Measurements from ENCODE around the gene FMOD. TPM values are rescaled to one million over a fixed set of nuclear protein-coding genes. Genes with fewer than 3 reads are reported as not detected.

Gene FMOD
- total RNA-seq, 1 donor from 2014 or later, result 28.9 TPM

DNA sequence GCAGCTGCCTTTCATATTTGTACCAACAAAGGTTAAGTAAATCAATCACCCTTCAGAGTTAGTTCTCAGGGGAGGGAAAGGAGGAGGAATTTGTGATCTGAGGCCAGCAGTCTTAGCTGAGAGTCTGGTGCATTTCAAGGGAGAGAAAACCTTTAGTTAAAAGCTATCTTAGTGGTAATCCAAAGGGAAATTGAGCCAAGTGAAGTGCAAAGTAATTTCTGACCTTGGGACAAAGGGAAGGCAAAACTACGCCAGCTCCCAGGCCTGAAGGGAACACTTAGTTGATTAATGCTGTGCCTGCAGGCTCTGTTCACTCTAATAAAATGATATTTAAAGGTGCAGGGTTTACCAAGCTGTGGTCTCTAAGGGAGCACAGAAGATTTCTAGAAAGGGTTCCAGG lies 23.1 kb upstream of the FMOD start:
- Histone ChIP-seq H3K9me3 (no peaks in the 10 kb centered on the region), H3K4me3 (no peak overlapping the region), H3K4me1 (peaks cover 23% of the 10 kb centered on the region), H3K27ac (no peak overlapping the region), H3K27me3 (ENCODE audit: low read depth) (no peaks in the 10 kb centered on the region), H3K36me3 (no peaks in the 10 kb centered on the region)
- intact Hi-C loops (cut with DNase I), result no loop called here
- TF ChIP-seq, protein P1, sequence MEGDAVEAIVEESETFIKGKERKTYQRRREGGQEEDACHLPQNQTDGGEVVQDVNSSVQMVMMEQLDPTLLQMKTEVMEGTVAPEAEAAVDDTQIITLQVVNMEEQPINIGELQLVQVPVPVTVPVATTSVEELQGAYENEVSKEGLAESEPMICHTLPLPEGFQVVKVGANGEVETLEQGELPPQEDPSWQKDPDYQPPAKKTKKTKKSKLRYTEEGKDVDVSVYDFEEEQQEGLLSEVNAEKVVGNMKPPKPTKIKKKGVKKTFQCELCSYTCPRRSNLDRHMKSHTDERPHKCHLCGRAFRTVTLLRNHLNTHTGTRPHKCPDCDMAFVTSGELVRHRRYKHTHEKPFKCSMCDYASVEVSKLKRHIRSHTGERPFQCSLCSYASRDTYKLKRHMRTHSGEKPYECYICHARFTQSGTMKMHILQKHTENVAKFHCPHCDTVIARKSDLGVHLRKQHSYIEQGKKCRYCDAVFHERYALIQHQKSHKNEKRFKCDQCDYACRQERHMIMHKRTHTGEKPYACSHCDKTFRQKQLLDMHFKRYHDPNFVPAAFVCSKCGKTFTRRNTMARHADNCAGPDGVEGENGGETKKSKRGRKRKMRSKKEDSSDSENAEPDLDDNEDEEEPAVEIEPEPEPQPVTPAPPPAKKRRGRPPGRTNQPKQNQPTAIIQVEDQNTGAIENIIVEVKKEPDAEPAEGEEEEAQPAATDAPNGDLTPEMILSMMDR (IDR thresholded peaks at IDR 0.05), result no peak
- DNase-seq, result no peak
- ATAC-seq, result no peak

DNA sequence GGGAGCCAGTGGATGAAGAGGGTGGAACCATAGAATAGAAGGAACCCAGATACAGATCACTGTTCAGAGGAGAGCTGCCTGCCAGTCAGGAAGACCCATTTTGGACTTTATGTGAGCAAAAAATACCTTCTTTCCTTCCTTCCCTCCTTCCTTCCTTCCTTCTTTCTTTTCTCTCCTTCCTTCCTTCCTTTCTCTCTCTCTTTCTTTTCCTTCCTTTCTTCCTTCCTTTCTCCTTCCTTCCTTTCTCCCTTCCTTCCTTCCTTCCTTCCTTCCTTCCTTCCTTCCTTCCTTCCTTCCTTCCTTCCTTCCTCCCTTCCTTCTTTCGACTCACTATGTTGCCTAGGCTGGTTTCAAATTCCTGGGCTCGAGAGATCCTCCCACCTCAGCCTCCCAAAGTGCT lies 22.1 kb upstream of the FMOD start:
- Histone ChIP-seq H3K4me1 (peaks cover 28% of the 10 kb centered on the region), H3K27me3 (ENCODE audit: low read depth) (no peaks in the 10 kb centered on the region), H3K27ac (no peak overlapping the region), H3K4me3 (no peak overlapping the region), H3K9me3 (no peaks in the 10 kb centered on the region), H3K36me3 (no peaks in the 10 kb centered on the region)
- DNase-seq, result no peak
- ATAC-seq, result no peak
- intact Hi-C loops (cut with DNase I), result no loop called here
- TF ChIP-seq, protein P1 (IDR thresholded peaks at IDR 0.05), result no peak

DNA sequence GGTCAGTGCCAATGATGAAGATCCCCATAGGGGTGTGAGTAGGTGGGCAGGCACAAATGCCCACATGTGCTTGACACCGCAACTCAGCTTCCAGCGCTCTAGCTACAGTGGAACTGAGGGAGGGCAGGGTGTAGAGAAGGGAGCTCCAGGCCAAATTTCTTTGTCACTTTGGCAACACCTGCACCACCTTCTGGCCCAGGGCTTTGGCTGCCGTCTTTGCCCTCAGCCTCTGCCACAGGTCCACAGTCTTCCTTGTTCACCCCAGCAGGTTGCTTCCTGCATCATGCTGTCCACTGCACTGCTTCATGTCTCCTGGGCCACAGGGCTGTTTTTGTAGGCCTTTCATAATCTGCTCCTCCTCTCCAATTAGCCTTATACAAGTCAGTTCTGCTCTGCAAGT lies 20.4 kb upstream of the FMOD start:
- Histone ChIP-seq H3K27me3 (ENCODE audit: low read depth) (no peaks in the 10 kb centered on the region), H3K9me3 (no peaks in the 10 kb centered on the region), H3K4me3 (no peak overlapping the region), H3K36me3 (no peaks in the 10 kb centered on the region), H3K27ac (no peak overlapping the region), H3K4me1 (peaks cover 28% of the 10 kb centered on the region)
- TF ChIP-seq, protein P1 (IDR thresholded peaks at IDR 0.05), result no peak
- no peak for DNase-seq
- intact Hi-C loops (cut with DNase I), result no loop called here
- no peak for ATAC-seq

DNA sequence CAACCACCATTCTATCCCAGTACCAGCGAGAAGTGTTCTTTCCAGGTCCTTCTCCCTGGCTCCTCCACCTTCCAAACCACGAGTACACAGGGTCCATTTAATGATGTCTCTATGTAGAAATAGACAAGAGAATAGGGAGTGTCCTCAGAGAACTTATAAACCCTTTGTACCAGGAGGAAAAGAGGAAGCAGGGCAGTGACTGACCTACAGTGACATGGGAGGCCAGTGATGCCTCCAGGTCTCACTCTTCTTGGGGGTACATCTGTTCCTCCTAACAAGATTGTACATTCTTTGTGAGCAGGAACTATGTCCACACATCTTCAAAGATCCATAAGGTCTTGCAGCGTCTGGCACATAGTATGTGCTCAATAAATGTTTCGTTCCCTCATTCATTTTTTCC lies 18.7 kb upstream of the FMOD start:
- Histone ChIP-seq H3K9me3 (no peaks in the 10 kb centered on the region), H3K27ac (peak overlapping the region; percentile 33), H3K4me1 (peaks cover 22% of the 10 kb centered on the region), H3K4me3 (no peak overlapping the region), H3K36me3 (no peaks in the 10 kb centered on the region), H3K27me3 (ENCODE audit: low read depth) (no peaks in the 10 kb centered on the region)
- TF ChIP-seq, protein P1 (IDR thresholded peaks at IDR 0.05), result no peak
- intact Hi-C loops (cut with DNase I), result no loop called here
- ATAC-seq, result peak; percentile 49 to 58
- no peak for DNase-seq

DNA sequence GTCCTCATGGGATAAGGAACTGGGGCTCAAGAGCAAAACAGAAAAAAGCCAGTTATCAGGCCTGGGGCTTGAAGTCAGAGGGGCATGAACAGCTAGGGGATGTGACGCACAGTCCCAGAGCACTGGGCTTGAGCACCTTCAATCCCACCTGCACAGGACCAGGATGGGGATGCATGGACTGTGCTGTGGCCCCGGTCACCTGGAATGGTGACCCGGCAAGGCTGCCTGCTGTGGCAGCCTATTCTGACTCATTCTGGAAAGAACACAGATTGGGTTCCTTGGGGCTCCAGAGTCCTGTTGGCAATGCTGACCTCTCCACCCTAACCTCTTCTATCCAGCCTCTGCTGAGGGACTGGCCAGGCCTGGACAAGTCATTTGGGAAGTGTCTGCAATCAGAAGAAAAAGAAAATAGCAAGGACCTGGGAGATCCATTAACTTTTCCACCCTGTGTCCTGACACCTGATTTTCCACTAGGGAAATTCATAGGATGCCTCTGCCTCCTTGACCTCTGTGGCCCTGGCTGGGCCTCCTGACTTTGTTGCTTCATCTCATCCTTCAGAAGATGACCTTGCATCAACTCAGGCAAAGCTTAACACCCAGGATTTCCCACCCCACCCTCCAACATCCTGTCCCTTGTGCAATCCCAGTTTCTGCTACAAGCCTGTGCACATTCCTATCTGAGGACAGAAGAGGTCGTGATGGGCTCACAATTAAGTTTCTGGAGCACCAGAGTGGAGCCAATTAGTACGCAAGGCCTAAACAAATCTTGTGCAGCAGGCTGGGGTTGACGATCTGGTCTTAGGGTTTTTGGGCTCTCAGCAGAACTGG lies 17.9 kb upstream of the FMOD start:
- H3K27ac ChIP-seq, result peak overlapping the region; percentile 33
- H3K4me1 ChIP-seq, result peaks cover 18% of the 10 kb centered on the region
- H3K36me3 ChIP-seq, result no peaks in the 10 kb centered on the region
- H3K4me3 ChIP-seq, result no peak overlapping the region
- no peaks in the 10 kb centered on the region for H3K27me3 ChIP-seq (ENCODE audit: low read depth)
- TF ChIP-seq, protein P1 (IDR thresholded peaks at IDR 0.05), result peak; percentile 36
- H3K9me3 ChIP-seq, result no peaks in the 10 kb centered on the region
- DNase-seq (peak; percentile 55), ATAC-seq (peak; percentile 84 to 87)
- intact Hi-C loops (cut with DNase I), result no loop called here

Measured in lower lobe of right lung (tissue), 2 donors.